Measurements from ENCODE around the gene SLC39A11.

The SLC39A11 gene

DNA sequence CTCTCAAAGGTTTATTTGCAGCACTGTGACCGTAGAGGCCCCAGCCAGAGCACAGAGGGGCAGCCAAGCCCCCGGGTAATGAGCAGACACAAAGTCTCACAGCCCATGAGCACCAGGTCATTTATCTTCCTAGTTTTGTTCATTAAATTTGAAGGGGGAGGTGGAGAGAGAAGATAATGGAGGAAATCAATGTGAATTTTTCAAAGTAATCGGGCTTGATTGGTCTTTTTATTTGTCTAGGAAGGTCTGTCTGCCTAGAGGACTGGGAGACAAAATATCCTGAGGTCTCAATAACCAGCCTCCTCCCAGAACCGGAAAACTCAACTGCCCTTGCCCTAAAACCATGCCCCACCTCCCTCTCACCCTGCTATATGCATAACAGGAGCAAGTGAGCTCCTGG lies 189.0 kb downstream of the SLC39A11 start:
- no peak for TF ChIP-seq CEBPB (IDR thresholded peaks at IDR 0.05)
- no peak for TF ChIP-seq EP300 (IDR thresholded peaks at IDR 0.05; ENCODE audit: borderline replicate concordance)
- TF ChIP-seq NFIC (IDR thresholded peaks at IDR 0.05), result no peak
- no peak for TF ChIP-seq REST (IDR thresholded peaks at IDR 0.05; ENCODE audit: low read depth)
- TF ChIP-seq TAF1 (IDR thresholded peaks at IDR 0.05; ENCODE audit: low read depth), result no peak
- TF ChIP-seq TEAD4 (IDR thresholded peaks at IDR 0.05), result no peak
- TF ChIP-seq MAX (IDR thresholded peaks at IDR 0.05), result no peak
- TF ChIP-seq EGR1 (IDR thresholded peaks at IDR 0.05), result no peak
- TF ChIP-seq, protein P1, sequence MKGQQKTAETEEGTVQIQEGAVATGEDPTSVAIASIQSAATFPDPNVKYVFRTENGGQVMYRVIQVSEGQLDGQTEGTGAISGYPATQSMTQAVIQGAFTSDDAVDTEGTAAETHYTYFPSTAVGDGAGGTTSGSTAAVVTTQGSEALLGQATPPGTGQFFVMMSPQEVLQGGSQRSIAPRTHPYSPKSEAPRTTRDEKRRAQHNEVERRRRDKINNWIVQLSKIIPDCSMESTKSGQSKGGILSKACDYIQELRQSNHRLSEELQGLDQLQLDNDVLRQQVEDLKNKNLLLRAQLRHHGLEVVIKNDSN (IDR thresholded peaks at IDR 0.05), result no peak
- TF ChIP-seq FOXM1 (IDR thresholded peaks at IDR 0.05; ENCODE audit: borderline replicate concordance, low read depth), result no peak
- TF ChIP-seq RAD21 (IDR thresholded peaks at IDR 0.05; ENCODE audit: low read depth), result no peak
- no peak for TF ChIP-seq YY1 (IDR thresholded peaks at IDR 0.05; ENCODE audit: low read depth)

- TF ChIP-seq TCF12 (IDR thresholded peaks at IDR 0.05; ENCODE audit: low read depth) (no peak), ZBTB7A (IDR thresholded peaks at IDR 0.05; ENCODE audit: low read depth) (no peak), NFIC (IDR thresholded peaks at IDR 0.05) (no peak), EP300 (IDR thresholded peaks at IDR 0.05; ENCODE audit: borderline replicate concordance) (no peak), FOXM1 (IDR thresholded peaks at IDR 0.05; ENCODE audit: borderline replicate concordance, low read depth) (no peak), CREB1 (IDR thresholded peaks at IDR 0.05; ENCODE audit: low read depth) (no peak), REST (IDR thresholded peaks at IDR 0.05; ENCODE audit: low read depth) (no peak), YY1 (IDR thresholded peaks at IDR 0.05; ENCODE audit: low read depth) (no peak), TEAD4 (IDR thresholded peaks at IDR 0.05) (no peak), RAD21 (IDR thresholded peaks at IDR 0.05; ENCODE audit: low read depth) (no peak), EGR1 (IDR thresholded peaks at IDR 0.05) (no peak), TAF1 (IDR thresholded peaks at IDR 0.05; ENCODE audit: low read depth) (no peak), CEBPB (IDR thresholded peaks at IDR 0.05) (no peak)
- TF ChIP-seq, protein P1 (IDR thresholded peaks at IDR 0.05), result no peak
These were observed 190.8 kb downstream of the SLC39A11 start for GRCh38 chr17:72901657-72902056.

- TF ChIP-seq NFIC (IDR thresholded peaks at IDR 0.05), result no peak
- no peak for TF ChIP-seq CREB1 (IDR thresholded peaks at IDR 0.05; ENCODE audit: low read depth)
- no peak for TF ChIP-seq FOXM1 (IDR thresholded peaks at IDR 0.05; ENCODE audit: borderline replicate concordance, low read depth)
- TF ChIP-seq EGR1 (IDR thresholded peaks at IDR 0.05), result no peak
- TF ChIP-seq CEBPB (IDR thresholded peaks at IDR 0.05), result no peak
- TF ChIP-seq MAX (IDR thresholded peaks at IDR 0.05), result no peak
These were observed 191.4 kb downstream of the SLC39A11 start for GRCh38 chr17:72901083-72901482.

- TF ChIP-seq FOXM1 (IDR thresholded peaks at IDR 0.05; ENCODE audit: borderline replicate concordance, low read depth), result no peak
- TF ChIP-seq TCF12 (IDR thresholded peaks at IDR 0.05; ENCODE audit: low read depth), result no peak
- no peak for TF ChIP-seq TAF1 (IDR thresholded peaks at IDR 0.05; ENCODE audit: low read depth)
- no peak for TF ChIP-seq YY1 (IDR thresholded peaks at IDR 0.05; ENCODE audit: low read depth)
- TF ChIP-seq RAD21 (IDR thresholded peaks at IDR 0.05; ENCODE audit: low read depth), result no peak
- TF ChIP-seq MAX (IDR thresholded peaks at IDR 0.05), result no peak
- TF ChIP-seq, protein P1 (IDR thresholded peaks at IDR 0.05), result no peak
- no peak for TF ChIP-seq CEBPB (IDR thresholded peaks at IDR 0.05)
- TF ChIP-seq CREB1 (IDR thresholded peaks at IDR 0.05; ENCODE audit: low read depth), result no peak
- TF ChIP-seq ZBTB7A (IDR thresholded peaks at IDR 0.05; ENCODE audit: low read depth), result no peak
- TF ChIP-seq EP300 (IDR thresholded peaks at IDR 0.05; ENCODE audit: borderline replicate concordance), result no peak
- TF ChIP-seq REST (IDR thresholded peaks at IDR 0.05; ENCODE audit: low read depth), result no peak
- TF ChIP-seq NFIC (IDR thresholded peaks at IDR 0.05), result no peak
- no peak for TF ChIP-seq EGR1 (IDR thresholded peaks at IDR 0.05)
- no peak for TF ChIP-seq TEAD4 (IDR thresholded peaks at IDR 0.05)
These were observed 191.9 kb downstream of the SLC39A11 start for GRCh38 chr17:72900654-72900971.
